ENCODE results near the gene UNC5B.
"Not testable (repeated sequence)": the region's sequence is repeated elsewhere in the genome, so short reads cannot be mapped to it uniquely, and the experiment has no call there.

Gene UNC5B

DNA sequence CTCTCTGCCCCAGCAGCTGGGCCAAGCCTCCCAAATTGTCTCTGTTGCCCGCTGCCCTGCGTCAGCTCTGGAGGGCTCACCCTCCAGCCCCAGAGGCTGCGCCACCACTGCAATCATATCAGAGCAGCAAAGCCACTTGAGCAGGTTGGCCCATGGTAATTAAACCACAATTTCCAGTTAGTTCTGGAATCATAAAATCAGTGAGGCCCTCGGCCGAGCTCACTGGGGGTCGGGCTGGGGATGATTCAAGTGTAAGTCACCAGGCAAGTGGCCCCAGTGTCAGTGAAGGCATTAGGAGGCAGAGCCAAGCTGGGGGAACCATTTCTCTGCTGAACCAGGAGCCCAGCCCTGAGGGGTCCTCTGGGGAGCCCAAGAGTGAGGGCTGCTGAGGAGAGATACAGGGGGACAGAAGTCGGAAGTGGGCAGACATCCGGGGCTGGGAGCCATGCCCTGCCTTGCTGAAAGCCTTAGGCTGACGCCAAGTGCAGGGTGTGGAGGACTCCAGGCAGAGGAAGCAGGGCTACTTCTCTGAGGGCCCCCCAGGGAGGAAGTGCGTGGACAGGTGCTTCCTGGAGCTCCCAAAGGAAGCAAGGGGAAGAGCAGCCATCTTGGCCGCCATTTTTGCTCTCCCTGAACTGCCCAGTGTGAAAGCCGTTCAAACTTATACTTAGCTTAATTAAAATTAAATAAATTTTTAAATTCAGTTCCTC lies 77.2 kb downstream of the UNC5B start:
- no peak overlapping the region for H3K4me3 ChIP-seq (ENCODE audit: low read depth, low read length)
- no peak for DNase-seq (ENCODE audit: low read depth)

- DNase-seq (ENCODE audit: low read depth): no peak
- H3K4me3 ChIP-seq (ENCODE audit: low read depth, low read length): no peak overlapping the region
Observed at GRCh38 chr10:71290331-71290730, 78.0 kb downstream of the UNC5B start.

- DNase-seq (ENCODE audit: low read depth): no peak
- no peak overlapping the region for H3K4me3 ChIP-seq (ENCODE audit: low read depth, low read length)
Observed at GRCh38 chr10:71290806-71291527, 78.6 kb downstream of the UNC5B start.

DNA sequence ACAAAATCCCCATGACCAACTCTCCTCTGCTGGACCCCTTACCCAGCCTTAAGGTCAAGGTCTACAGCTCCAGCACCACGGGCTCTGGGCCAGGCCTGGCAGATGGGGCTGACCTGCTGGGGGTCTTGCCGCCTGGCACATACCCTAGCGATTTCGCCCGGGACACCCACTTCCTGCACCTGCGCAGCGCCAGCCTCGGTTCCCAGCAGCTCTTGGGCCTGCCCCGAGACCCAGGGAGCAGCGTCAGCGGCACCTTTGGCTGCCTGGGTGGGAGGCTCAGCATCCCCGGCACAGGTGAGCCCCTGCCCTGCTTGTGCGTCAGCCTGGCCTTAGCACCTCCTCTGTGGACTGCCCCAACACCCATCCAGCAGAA lies 79.1 kb downstream of the UNC5B start:
- no peak for DNase-seq (ENCODE audit: low read depth)
- H3K4me3 ChIP-seq (ENCODE audit: low read depth, low read length): no peak overlapping the region

GRCh38 chr10:71292624-71293445 lies 80.5 kb downstream of the UNC5B start:
- DNase-seq (ENCODE audit: low read depth): no peak
- no peak overlapping the region for H3K4me3 ChIP-seq (ENCODE audit: low read depth, low read length)

DNA sequence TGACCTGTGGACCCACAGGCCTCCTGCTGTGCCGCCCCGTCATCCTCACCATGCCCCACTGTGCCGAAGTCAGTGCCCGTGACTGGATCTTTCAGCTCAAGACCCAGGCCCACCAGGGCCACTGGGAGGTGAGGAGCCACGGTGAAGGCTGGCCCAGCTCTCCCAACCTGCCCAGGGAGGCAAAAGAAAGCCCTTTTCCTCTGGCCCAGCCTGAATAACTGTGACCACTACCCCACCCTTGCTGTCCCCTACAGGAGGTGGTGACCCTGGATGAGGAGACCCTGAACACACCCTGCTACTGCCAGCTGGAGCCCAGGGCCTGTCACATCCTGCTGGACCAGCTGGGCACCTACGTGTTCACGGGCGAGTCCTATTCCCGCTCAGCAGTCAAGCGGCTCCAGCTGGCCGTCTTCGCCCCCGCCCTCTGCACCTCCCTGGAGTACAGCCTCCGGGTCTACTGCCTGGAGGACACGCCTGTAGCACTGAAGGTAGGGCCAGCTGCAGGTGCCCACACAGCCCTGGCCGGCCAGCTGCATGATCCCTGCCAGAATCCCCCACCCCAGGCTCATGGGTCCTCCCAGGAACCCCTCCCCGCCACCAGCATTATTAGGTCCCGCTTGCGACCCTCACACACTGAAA lies 81.2 kb downstream of the UNC5B start:
- H3K4me3 ChIP-seq (ENCODE audit: low read depth, low read length): no peak overlapping the region
- DNase-seq (ENCODE audit: low read depth): no peak

DNA sequence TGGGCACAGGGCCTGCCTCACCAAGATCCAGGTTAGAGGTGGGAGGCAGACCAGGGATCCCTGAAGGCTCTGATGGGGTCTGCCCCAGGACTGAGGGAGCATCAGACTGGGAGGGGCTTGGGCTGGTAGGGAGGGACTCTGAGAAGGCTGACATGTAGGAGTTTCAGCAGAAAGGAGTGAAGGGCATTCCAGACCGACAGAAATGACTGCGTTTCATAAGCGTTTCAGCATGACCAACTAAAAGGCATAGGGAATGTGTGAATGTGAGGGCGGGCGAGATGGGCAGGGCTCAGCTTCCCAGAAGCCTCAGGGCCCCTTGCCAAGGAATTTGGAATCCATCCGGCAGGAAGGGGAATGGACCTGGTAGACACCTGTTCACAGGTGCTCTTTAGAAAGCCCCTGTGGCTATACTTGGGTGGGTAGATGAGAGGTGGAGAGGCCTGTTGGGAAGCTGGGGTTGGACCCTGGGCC lies 81.8 kb downstream of the UNC5B start:
- H3K4me3 ChIP-seq (ENCODE audit: low read depth, low read length): no peak overlapping the region
- DNase-seq (ENCODE audit: low read depth): no peak

- H3K4me3 ChIP-seq (ENCODE audit: low read depth, low read length): no peak overlapping the region
- no peak for DNase-seq (ENCODE audit: low read depth)
Observed at GRCh38 chr10:71294856-71295255, 82.5 kb downstream of the UNC5B start.

DNA sequence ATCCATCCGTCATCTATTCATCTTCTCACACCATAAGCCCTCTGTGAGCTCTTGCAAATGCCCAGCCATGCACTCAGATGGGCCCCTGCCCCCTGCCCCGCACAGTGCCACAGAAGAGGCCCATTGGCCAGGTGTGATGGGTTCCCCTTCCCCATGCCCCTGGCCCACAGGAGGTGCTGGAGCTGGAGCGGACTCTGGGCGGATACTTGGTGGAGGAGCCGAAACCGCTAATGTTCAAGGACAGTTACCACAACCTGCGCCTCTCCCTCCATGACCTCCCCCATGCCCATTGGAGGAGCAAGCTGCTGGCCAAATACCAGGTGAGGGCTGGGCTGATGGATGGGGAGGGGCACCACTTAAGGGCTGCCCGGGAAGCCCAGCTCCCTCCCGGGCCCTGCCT lies 83.3 kb downstream of the UNC5B start:
- no peak for DNase-seq (ENCODE audit: low read depth)
- no peak overlapping the region for H3K4me3 ChIP-seq (ENCODE audit: low read depth, low read length)

- DNase-seq (ENCODE audit: low read depth): no peak
- H3K4me3 ChIP-seq (ENCODE audit: low read depth, low read length): no peak overlapping the region
Observed at GRCh38 chr10:71296086-71296485, 83.7 kb downstream of the UNC5B start.

DNA sequence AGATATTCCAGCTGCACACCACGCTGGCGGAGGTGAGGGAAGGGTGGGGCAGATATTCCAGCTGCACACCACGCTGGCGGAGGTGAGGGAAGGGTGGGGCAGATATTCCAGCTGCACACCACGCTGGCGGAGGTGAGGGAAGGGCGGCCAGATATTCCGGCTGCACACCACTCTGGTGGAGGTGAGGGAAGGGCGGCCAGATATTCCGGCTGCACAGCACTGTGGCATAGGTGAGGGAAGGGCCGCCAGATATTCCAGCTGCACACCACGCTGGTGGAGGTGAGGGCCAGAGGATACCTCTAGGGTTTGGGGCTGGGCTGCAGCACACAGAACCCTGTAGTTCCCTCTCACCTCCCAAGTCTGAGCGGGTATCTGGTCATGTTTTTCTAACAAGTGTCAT lies 84.4 kb downstream of the UNC5B start:
- H3K4me3 ChIP-seq (ENCODE audit: low read depth, low read length); DNase-seq (ENCODE audit: low read depth): not testable (repeated sequence)

- DNase-seq (ENCODE audit: low read depth): no peak
- H3K4me3 ChIP-seq (ENCODE audit: low read depth, low read length): no peak overlapping the region
Observed at GRCh38 chr10:71297343-71297742, 85.0 kb downstream of the UNC5B start.

DNA sequence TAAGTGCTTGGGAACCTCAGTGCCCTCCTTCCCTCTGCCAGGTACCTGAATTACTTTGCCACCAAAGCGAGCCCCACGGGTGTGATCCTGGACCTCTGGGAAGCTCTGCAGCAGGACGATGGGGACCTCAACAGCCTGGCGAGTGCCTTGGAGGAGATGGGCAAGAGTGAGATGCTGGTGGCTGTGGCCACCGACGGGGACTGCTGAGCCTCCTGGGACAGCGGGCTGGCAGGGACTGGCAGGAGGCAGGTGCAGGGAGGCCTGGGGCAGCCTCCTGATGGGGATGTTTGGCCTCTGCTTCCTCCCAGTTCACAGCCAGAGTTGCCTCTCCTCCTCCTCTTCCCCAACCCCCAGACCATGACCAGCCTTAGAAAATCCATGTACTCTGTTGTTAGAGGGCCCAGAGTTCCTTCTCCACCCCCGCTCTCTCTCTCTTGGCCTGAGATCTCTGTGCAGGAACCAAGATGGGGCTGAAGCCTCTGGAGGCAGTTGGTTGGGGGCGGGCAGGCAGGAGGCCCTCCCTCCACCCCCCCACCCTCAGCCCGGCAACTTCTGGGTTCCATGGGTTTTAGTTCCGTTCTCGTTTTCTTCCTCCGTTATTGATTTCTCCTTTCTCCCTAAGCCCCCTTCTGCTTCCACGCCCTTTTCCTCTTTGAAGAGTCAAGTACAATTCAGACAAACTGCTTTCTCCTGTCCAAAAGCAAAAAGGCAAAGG lies 86.9 kb downstream of the UNC5B start:
- DNase-seq (ENCODE audit: low read depth): no peak
- no peak overlapping the region for H3K4me3 ChIP-seq (ENCODE audit: low read depth, low read length)

- no peak for DNase-seq (ENCODE audit: low read depth)
Observed at GRCh38 chr10:71300555-71301370, 88.4 kb downstream of the UNC5B start.

GRCh38 chr10:71301371-71301916 lies 89.1 kb downstream of the UNC5B start:
- no peak overlapping the region for H3K4me3 ChIP-seq (ENCODE audit: low read depth, low read length)
- DNase-seq (ENCODE audit: low read depth): no peak

More at GRCh38 chr10:71300555-71301370, 88.4 kb downstream of the UNC5B start:
- no peak overlapping the region for H3K4me3 ChIP-seq (ENCODE audit: low read depth, low read length)

DNA sequence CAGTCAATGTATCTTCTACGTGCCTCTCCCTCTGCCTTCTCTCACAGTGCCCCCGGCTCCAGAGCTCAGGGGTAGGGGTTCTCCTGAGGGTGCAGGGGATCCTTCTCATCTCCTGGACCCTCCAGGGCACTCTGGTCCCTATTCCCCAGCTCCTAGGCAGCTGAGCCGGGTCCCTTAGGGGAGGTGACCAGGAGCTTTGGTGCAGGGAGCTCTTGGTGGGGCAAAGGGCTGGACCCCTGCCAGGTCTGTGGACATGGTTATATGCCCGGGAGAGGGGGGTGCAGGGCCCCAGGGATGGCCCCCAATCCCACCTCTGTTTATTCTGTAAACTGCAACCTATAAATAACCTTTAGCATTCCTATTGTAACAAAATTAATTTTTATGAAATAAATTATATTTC lies 90.1 kb downstream of the UNC5B start:
- no peak for DNase-seq (ENCODE audit: low read depth)
- no peak overlapping the region for H3K4me3 ChIP-seq (ENCODE audit: low read depth, low read length)

DNA sequence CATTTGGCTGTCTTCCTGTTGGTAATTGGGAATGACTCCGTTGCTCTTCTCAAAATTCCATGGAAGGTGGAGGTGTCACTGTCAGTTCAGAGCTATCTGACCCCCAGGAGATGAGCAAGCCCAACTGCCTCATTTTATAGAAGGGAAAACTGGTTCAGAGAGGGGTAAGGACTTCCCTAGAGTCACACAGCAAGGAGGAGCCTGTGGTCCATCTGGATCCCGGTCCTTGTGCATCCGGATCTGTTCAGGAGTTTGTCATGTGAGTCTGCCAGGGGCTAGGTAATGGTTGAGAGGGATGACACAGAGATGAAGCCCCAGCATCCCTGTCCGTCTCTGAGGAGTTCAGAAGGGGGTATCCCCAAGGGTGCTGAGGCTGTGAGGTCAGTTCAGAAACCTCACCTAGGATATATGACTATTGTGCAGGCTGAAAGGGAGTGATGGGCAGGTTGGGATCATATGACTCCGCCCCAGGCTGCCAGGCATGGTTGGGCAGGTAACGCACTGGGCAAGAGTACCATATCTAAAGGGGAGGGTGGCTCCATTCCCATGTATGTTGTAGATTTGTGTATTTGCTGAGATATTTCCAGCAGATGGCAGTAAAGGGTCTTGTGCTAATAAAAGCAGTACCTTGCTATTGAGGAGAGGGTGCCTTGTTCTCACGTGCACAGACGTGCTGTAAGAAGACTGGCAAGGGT lies 90.7 kb downstream of the UNC5B start:
- DNase-seq (ENCODE audit: low read depth): peak; percentile 18
- H3K4me3 ChIP-seq (ENCODE audit: low read depth, low read length): no peak overlapping the region

- no peak for DNase-seq (ENCODE audit: low read depth)
- H3K4me3 ChIP-seq (ENCODE audit: low read depth, low read length): no peak overlapping the region
Observed at GRCh38 chr10:71303569-71303907, 91.2 kb downstream of the UNC5B start.
